ENCODE data around the gene INCA1. TPM values are rescaled to one million over a fixed set of nuclear protein-coding genes. Genes with fewer than 3 reads are reported as not detected.

Gene INCA1
- total and polyA plus RNA-seq, 4 donors: 0.28 to 0.75 (median 0.55) TPM

GRCh38 chr17:4971826-4972225 lies 25.5 kb downstream of the INCA1 start:
- no peak overlapping the region for H3K9ac ChIP-seq (ENCODE audit: low read depth in 1 of 2, low read length in 2 of 2)

More at GRCh38 chr17:4971826-4972225, 25.5 kb downstream of the INCA1 start:
- WGBS: 97% methylated on average over 6 of the region's 6 CpGs
- Histone ChIP-seq H3K9me3 (ENCODE audit: control insufficient read depth in 4 of 4, low read length in 3 of 4) (no peaks in the 10 kb centered on the region), H3K36me3 (ENCODE audit: control insufficient read depth in 4 of 4, insufficient read depth in 3 of 4, low read depth in 1 of 4, low read length in 3 of 4) (peaks cover 3 to 10% (median 7%) of the 10 kb centered on the region in 4 donors), H3K27ac (ENCODE audit: low read depth in 1 of 2, low read length in 2 of 2) (no peak overlapping the region), H3K27me3 (ENCODE audit: control insufficient read depth in 4 of 4, insufficient read depth in 4 of 4, low read length in 3 of 4) (no peaks in the 10 kb centered on the region), H3K4me1 (ENCODE audit: control insufficient read depth in 4 of 4, insufficient read depth in 4 of 4, low read length in 3 of 4) (peaks cover 3 to 44% (median 29%) of the 10 kb centered on the region in 4 donors), H3K4me3 (ENCODE audit: low read depth in 1 of 3, low read length in 3 of 3) (no peak overlapping the region)
- DNase-seq (ENCODE audit: low spot score): no peak
- no peak for TF ChIP-seq CTCF (IDR thresholded peaks at IDR 0.05; ENCODE audit: low read depth, low read length, missing input control)
- no peak for TF ChIP-seq EGR1 (IDR thresholded peaks at IDR 0.05; ENCODE audit: low read depth in 2 of 2)
- TF ChIP-seq SP1 (IDR thresholded peaks at IDR 0.05): no peak
- no peak for TF ChIP-seq ZBTB33 (IDR thresholded peaks at IDR 0.05)
- TF ChIP-seq MAX (IDR thresholded peaks at IDR 0.05): no peak
- TF ChIP-seq HNF4A (conservative IDR thresholded peaks at IDR 0.05): no peak
- TF ChIP-seq RAD21 (IDR thresholded peaks at IDR 0.05): no peak
- no peak for TF ChIP-seq JUND (IDR thresholded peaks at IDR 0.05)
- TF ChIP-seq RXRA (IDR thresholded peaks at IDR 0.05): no peak
- TF ChIP-seq FOXA2 (IDR thresholded peaks at IDR 0.05): no peak
- TF ChIP-seq HNF4G (IDR thresholded peaks at IDR 0.05): no peak
- TF ChIP-seq REST (IDR thresholded peaks at IDR 0.05): no peak
- TF ChIP-seq ATF3 (IDR thresholded peaks at IDR 0.05): no peak
- TF ChIP-seq FOXA1 (IDR thresholded peaks at IDR 0.05): no peak
- TF ChIP-seq GABPA (IDR thresholded peaks at IDR 0.05 in 1 of 2, conservative IDR thresholded peaks at IDR 0.05 in 1 of 2): no peak
